Measurements from ENCODE around the gene NEK1.
"Not testable (repeated sequence)": the region's sequence is repeated elsewhere in the genome, so short reads cannot be mapped to it uniquely, and the experiment has no call there.

NEK1 gene

DNA sequence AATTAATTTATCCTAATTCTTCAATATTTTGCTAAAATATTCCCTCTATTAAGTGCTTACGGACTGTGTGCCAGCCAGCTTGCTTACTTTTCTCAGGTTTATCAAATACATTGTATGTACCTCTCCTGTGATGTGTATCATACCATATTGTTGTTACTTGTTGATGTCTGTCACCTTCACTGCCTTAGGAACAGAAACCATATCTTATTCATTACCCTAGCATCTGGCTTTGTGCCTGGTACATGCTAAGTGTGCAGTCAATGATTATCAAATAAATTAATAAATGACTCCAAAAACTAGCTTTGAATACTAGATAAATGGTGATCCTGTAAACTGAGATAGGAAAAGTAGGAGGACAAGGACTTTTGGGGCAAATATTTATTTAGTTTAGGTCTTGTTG lies 14.9 kb upstream of the NEK1 start:
- in situ Hi-C loops (cut with MboI; ENCODE audit: low pct_unique_long_range_greater_than_20kb, low sequenced_read_pairs, unreplicated experiment) = no loop called here
- TF ChIP-seq, protein P1, sequence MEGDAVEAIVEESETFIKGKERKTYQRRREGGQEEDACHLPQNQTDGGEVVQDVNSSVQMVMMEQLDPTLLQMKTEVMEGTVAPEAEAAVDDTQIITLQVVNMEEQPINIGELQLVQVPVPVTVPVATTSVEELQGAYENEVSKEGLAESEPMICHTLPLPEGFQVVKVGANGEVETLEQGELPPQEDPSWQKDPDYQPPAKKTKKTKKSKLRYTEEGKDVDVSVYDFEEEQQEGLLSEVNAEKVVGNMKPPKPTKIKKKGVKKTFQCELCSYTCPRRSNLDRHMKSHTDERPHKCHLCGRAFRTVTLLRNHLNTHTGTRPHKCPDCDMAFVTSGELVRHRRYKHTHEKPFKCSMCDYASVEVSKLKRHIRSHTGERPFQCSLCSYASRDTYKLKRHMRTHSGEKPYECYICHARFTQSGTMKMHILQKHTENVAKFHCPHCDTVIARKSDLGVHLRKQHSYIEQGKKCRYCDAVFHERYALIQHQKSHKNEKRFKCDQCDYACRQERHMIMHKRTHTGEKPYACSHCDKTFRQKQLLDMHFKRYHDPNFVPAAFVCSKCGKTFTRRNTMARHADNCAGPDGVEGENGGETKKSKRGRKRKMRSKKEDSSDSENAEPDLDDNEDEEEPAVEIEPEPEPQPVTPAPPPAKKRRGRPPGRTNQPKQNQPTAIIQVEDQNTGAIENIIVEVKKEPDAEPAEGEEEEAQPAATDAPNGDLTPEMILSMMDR (IDR thresholded peaks at IDR 0.05; ENCODE audit: extremely low read depth, insufficient read depth, missing control alignments) = no peak
- no peak for DNase-seq (ENCODE audit: low spot score)

DNA sequence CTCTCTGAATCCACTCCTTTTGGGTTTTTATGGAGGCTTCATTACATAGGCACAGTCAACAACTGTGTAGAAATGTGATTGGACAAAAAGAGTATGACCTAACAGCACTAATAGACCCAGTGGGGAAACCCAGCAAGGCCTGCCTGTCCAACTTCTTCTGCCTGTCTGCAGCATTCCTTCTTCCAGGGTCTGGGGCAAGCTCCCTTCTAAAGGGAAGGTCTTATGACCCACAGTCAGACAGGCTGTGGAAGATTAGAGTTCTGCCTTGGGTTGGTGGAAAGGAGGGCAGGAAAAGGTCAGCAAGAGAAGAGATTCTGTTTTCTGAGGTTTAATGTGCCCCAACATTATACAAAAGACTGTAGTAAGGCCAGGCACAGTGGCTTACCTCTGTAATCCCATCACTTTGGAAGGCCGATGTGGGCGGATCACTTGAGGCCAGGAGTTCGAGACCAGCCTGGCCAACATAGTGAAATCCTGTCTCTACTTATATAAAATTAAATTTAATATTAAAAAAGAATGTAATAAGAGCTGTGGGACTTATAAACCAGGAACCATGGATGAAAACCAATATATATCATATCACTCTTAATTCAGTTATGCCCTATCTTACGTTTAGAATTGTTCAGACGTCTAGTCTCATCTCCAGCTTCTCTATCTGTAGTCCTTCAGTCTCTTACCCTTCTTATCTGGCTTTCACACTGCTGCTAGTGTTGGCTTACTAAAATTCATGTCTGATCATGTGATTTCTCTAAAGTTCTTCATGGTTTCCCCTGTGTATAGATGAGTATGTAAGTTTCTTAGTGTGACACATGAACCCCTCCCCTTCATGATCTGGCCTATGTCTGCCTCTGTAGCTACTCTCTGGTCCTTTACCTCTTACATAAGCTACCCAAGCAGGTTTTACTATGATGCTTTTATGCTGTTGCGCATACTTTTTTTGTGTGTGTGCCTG lies 14.2 kb upstream of the NEK1 start:
- in situ Hi-C loops (cut with MboI; ENCODE audit: low pct_unique_long_range_greater_than_20kb, low sequenced_read_pairs, unreplicated experiment) = no loop called here
- DNase-seq (ENCODE audit: low spot score) = no peak
- TF ChIP-seq, protein P1 (IDR thresholded peaks at IDR 0.05; ENCODE audit: extremely low read depth, insufficient read depth, missing control alignments) = no peak

DNA sequence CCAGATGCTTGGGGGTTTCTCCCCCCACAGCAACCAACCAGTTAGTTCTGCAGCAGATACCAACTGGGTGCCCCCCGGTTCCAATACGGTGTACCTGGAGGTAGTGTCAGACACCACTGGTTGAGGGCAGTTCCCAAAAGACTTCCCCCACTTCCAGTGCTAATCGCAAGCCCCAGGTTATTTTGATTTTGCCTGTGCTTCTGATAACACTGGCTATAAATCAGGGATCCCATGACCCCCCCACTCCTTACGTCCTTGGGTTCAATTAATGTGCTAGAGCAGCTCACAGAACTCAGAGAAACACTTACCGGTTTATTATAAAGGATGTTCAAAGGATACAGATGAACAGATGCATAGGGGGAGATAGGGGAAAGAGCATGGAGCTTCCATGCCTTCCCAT lies 13.5 kb upstream of the NEK1 start:
- TF ChIP-seq, protein P1 (IDR thresholded peaks at IDR 0.05; ENCODE audit: extremely low read depth, insufficient read depth, missing control alignments) = no peak
- in situ Hi-C loops (cut with MboI; ENCODE audit: low pct_unique_long_range_greater_than_20kb, low sequenced_read_pairs, unreplicated experiment) = no loop called here
- no peak for DNase-seq (ENCODE audit: low spot score)

DNA sequence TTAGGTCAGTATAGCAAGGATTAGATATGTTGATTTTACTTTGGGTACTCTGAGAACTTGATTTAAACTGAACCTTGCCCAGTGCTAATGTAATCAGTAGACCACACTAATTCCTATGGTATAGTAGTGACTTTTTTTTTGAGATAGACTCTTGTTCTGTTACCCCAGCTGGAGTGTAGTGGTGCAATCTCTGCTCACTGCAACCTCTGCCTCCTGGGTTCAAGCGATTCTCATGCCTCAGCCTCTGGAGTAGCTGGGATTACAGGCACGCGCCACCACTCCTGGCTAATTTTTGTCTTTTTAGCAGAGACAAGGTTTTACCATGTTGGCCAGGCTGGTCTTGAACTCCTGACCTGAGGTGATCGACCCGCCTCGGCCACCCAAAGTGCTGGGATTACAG lies 11.6 kb upstream of the NEK1 start:
- not testable (repeated sequence) for DNase-seq (ENCODE audit: low spot score)
- in situ Hi-C loops (cut with MboI; ENCODE audit: low pct_unique_long_range_greater_than_20kb, low sequenced_read_pairs, unreplicated experiment) = loop anchor here (25.0 kb wide), 1 partner anchor 388 kb away; no protein-coding TSS in a partner anchor

DNA sequence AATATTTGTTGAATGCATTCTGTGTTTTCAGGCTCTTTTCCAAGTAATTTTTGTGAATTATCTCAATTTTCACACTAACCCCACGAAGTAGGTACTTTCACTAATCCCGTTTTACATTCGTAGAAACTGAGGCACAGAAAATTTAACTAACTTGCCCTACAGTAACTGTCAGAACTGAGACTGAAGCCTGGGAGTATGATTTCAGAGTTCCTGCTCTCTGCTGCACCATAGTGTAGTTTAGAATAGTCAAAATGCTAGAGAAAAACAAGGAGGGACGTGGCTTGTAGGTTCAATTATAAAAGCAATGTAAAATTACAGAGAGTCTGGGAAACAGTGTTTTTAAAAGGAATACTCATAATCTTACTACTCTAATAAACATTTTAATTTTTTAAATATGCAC lies 10.2 kb upstream of the NEK1 start:
- in situ Hi-C loops (cut with MboI; ENCODE audit: low pct_unique_long_range_greater_than_20kb, low sequenced_read_pairs, unreplicated experiment) = loop anchor here (25.0 kb wide), 1 partner anchor 390 kb away; no protein-coding TSS in a partner anchor
- TF ChIP-seq, protein P1 (IDR thresholded peaks at IDR 0.05; ENCODE audit: extremely low read depth, insufficient read depth, missing control alignments) = no peak
- no peak for DNase-seq (ENCODE audit: low spot score)

DNA sequence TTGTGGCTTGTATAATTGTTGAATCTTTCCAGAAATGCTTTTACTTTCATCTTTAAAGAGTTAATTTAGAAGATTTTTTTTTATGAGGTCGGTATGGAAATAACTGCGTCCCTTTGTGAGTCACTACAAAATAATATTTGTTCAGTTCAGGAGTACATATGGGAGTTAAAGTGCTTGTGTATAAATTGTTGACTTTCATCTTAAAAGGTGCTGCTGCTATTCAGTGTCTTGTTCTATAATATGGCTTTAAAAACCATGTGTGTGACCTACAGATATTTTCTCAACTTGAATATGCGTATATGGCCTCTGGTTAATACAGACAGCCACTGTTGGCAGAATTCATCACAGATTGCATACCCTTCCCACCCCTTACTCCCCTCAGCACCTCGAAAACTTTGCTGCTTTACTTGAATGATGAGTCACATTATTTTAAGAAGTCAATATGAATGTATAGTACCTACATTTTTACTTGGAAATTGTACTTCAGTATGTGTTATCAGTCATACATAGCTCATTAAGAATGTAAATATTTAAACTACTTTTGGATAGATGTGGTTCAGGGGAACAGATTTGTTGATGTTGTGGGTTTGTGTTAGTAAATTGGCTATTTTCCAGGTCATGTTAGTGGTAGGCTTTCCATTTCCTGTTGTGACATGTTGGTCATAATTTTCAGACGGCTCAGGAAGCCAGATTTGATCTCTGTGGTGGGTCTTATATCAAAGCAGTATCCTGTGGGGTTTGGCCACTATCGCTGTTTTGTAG lies 9.5 kb upstream of the NEK1 start:
- TF ChIP-seq, protein P1 (IDR thresholded peaks at IDR 0.05; ENCODE audit: extremely low read depth, insufficient read depth, missing control alignments) = no peak
- no peak for DNase-seq (ENCODE audit: low spot score)
- in situ Hi-C loops (cut with MboI; ENCODE audit: low pct_unique_long_range_greater_than_20kb, low sequenced_read_pairs, unreplicated experiment) = loop anchor here (25.0 kb wide), 1 partner anchor 390 kb away; no protein-coding TSS in a partner anchor
